Ovary (tissue), 9 donors: ENCODE measurements around the gene SKAP2. TPM values are rescaled to one million over a fixed set of nuclear protein-coding genes. Genes with fewer than 3 reads are reported as not detected.

Experiments used
- DNase-seq, 5 donors: peaks; one replicate each; pipeline ENCODE4 v3.0.0-alpha.2; 2019 to 2020
- H3K27ac ChIP-seq, 2 donors: fragments of 200-600 bp; one replicate each; pipeline versions ENCODE4 v1.5.1 to v1.8.0; 2019 to 2022
- H3K27me3 ChIP-seq: fragments of 200-600 bp; one replicate; pipeline ENCODE4 v1.8.0; 2022
- H3K36me3 ChIP-seq: fragments of 200-600 bp; sonication (generic); one replicate; pipeline ENCODE4 v1.5.1; 2019
- H3K4me1 ChIP-seq: one replicate; pipeline ENCODE4 v1.8.1; 2013; ENCODE audit warnings: mild to moderate bottlenecking, moderate library complexity; ENCODE audit not compliant: insufficient read depth
- H3K4me3 ChIP-seq: fragments of 200-600 bp; sonication (generic); one replicate; pipeline ENCODE4 v1.5.1; 2017
- H3K9me3 ChIP-seq, 2 donors: fragments of 200-600 bp in 1 of 2; sonication (generic) in 1 of 2; one replicate each; pipeline versions ENCODE4 v1.5.1 to v1.8.1; 2013 to 2019; ENCODE audit warnings: mild to moderate bottlenecking in 1 of 2, moderate library complexity in 1 of 2
- EP300 ChIP-seq: sonication (generic); formaldehyde crosslinking; IDR thresholded peaks from one replicate; pipeline ENCODE4 v1.6.1; 2017; ENCODE audit warnings: antibody characterized with exemption
- POLR2A ChIP-seq: fragments of 450-650 bp; IDR thresholded peaks from one replicate; pipeline ENCODE4 v1.6.1; 2017; ENCODE audit warnings: antibody characterized with exemption, mild to moderate bottlenecking, moderate library complexity
- WGBS, 3 donors: extraction: QIAGEN DNeasy Blood & Tissue Kit in 1 of 3; methylation state at CpG; one replicate each; pipeline versions ENCODE4 v1.1.5 to v1.1.7; 2013 to 2017; 5-methylcytosine and 5-hydroxymethylcytosine counted together
- intact Hi-C, 4 donors: fragments of 100-400 bp; cut with DNase I; formaldehyde crosslinking; loops; one replicate each; pipeline versions ENCODE4 v1.11.0 to v1.15.1; 2022 to 2023
- polyA plus RNA-seq, 2 donors: library from polyadenylated mRNA; stranded (reverse); fragments of 200-250 nt in 1 of 2; fragments of 350-450 nt in 1 of 2; fragmentation: Illumina TruSeq in 1 of 2; extraction: RNeasy Lipid Tissue Mini Kit (QIAGEN cat#74804) in 1 of 2; gene quantifications; one replicate each; pipeline ENCODE4 v1.2.3, GENCODE V29; 2013 to 2014
- total RNA-seq, 7 donors: library from RNA; depleted of rRNA in 2 of 7; stranded (reverse); fragments of >200 nt in 2 of 7; fragmentation: NEBNext Ultra II Directional in 3 of 7; extraction: Animal tissue kit (Norgen Biotek cat#: 25700) in 3 of 7; gene quantifications; one replicate each; pipeline versions ENCODE4 v1.1.0 to v1.2.4, GENCODE V29; 2016 to 2023
- TF ChIP-seq, protein P1 (sequence below), 3 donors: fragments of 450-650 bp in 2 of 3; fragments of 200-600 bp in 1 of 3; IDR thresholded peaks; one replicate each; pipeline versions ENCODE4 v1.5.1 to v1.8.0; 2016 to 2022; ENCODE audit warnings: antibody characterized with exemption in 3 of 3, mild to moderate bottlenecking in 1 of 3
- donor health status: DM: no; HTN: no; CAD: no; lungs with moderate emphysema.
- donor health status: DM: no; HTN: no; CAD: no.
- donor health status: Bipolar disorder and iron deficiency.
- donor health status: DM: yes; HTN: yes; CAD: no.
- donor health status: DM: no; HTN: no; CAD: no.
- donor health status: DM: yes; HTN: yes; CAD: no.

Gene SKAP2
- total and polyA plus RNA-seq, 9 donors = 8.6 to 40.8 (median 20.0) TPM

GRCh38 chr7:26777385-26777784, 87.0 kb downstream of the SKAP2 start:
- Histone ChIP-seq H3K4me1 (no peaks in the 10 kb centered on the region), H3K9me3 (no peaks in the 10 kb centered on the region), H3K27me3 (no peaks in the 10 kb centered on the region), H3K4me3 (no peak overlapping the region), H3K27ac (no peak overlapping the region), H3K36me3 (no peaks in the 10 kb centered on the region)
- intact Hi-C loops = no loop called here
- DNase-seq = no peak
- no peak for TF ChIP-seq EP300
- TF ChIP-seq, protein P1, sequence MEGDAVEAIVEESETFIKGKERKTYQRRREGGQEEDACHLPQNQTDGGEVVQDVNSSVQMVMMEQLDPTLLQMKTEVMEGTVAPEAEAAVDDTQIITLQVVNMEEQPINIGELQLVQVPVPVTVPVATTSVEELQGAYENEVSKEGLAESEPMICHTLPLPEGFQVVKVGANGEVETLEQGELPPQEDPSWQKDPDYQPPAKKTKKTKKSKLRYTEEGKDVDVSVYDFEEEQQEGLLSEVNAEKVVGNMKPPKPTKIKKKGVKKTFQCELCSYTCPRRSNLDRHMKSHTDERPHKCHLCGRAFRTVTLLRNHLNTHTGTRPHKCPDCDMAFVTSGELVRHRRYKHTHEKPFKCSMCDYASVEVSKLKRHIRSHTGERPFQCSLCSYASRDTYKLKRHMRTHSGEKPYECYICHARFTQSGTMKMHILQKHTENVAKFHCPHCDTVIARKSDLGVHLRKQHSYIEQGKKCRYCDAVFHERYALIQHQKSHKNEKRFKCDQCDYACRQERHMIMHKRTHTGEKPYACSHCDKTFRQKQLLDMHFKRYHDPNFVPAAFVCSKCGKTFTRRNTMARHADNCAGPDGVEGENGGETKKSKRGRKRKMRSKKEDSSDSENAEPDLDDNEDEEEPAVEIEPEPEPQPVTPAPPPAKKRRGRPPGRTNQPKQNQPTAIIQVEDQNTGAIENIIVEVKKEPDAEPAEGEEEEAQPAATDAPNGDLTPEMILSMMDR (IDR thresholded peaks at IDR 0.05) = no peak
- TF ChIP-seq POLR2A = no peak

- no peak for DNase-seq
- Histone ChIP-seq H3K27me3 (no peaks in the 10 kb centered on the region), H3K27ac (no peak overlapping the region), H3K36me3 (no peaks in the 10 kb centered on the region), H3K9me3 (no peaks in the 10 kb centered on the region), H3K4me1 (no peaks in the 10 kb centered on the region), H3K4me3 (no peak overlapping the region)
- intact Hi-C loops = no loop called here
- TF ChIP-seq POLR2A (no peak), EP300 (no peak)
- TF ChIP-seq, protein P1 (IDR thresholded peaks at IDR 0.05) = no peak
- 82 to 93% (median 90%) methylated on average over 1 of the region's 1 CpG for WGBS, 3 donors
These were observed 103.9 kb downstream of the SKAP2 start for GRCh38 chr7:26760501-26760900.

- no peak for DNase-seq
- no peak overlapping the region for H3K4me3 ChIP-seq
- H3K27ac ChIP-seq = no peak overlapping the region
These were observed 105.3 kb downstream of the SKAP2 start for GRCh38 chr7:26759108-26759507.

DNA sequence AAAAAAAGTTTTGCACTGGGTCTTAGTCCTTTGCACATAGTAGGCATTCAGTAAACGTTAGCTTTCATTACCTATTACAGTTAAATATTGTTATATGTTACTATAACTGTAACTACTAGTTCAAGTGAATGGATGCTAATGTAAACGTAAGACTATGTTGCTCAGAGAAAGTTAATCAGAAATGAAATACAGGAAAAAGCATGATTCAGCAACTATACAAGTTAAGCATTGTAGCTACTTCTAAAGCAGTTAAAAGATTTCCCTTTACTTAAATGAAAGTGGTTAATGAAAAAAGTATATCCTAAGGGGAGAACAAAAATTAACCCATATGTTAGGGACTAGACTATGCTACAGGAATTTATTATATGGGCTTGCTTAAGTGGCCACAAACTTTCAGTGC, 121.2 kb downstream of the SKAP2 start:
- DNase-seq = no peak
- Histone ChIP-seq H3K4me1 (no peaks in the 10 kb centered on the region), H3K27me3 (no peaks in the 10 kb centered on the region), H3K27ac (no peak overlapping the region), H3K9me3 (no peaks in the 10 kb centered on the region), H3K4me3 (no peak overlapping the region), H3K36me3 (no peaks in the 10 kb centered on the region)
- TF ChIP-seq POLR2A = no peak
- no peak for TF ChIP-seq EP300
- TF ChIP-seq, protein P1 (IDR thresholded peaks at IDR 0.05) = no peak
- 60 to 79% (median 66%) methylated on average over 2 of the region's 2 CpGs for WGBS, 3 donors
- intact Hi-C loops = no loop called here

More at GRCh38 chr7:26759108-26759507, 105.3 kb downstream of the SKAP2 start:
- Histone ChIP-seq H3K27me3 (no peaks in the 10 kb centered on the region), H3K4me1 (no peaks in the 10 kb centered on the region), H3K9me3 (no peaks in the 10 kb centered on the region), H3K36me3 (no peaks in the 10 kb centered on the region)
- WGBS, 3 donors = 97 to 99% (median 98%) methylated on average over 2 of the region's 2 CpGs
- intact Hi-C loops = no loop called here
- TF ChIP-seq, protein P1 (IDR thresholded peaks at IDR 0.05) = no peak
- TF ChIP-seq EP300 (no peak), POLR2A (no peak)
